Mononuclear cell (primary cell): Measurements from ENCODE around the gene FARSA. TPM values are rescaled to one million over a fixed set of nuclear protein-coding genes. Genes with fewer than 3 reads are reported as not detected.

Experiments
- H3K27me3 ChIP-seq: 2 replicates; pipeline ENCODE4 v1.6.0; 2011; ENCODE audit warnings: low read length, control low read depth; ENCODE audit not compliant: insufficient read depth
- H3K4me1 ChIP-seq: 2 replicates; pipeline ENCODE4 v1.5.1; 2011; ENCODE audit warnings: mild to moderate bottlenecking, low read length, control low read depth; ENCODE audit not compliant: insufficient read depth
- H3K4me3 ChIP-seq: 2 replicates; pipeline ENCODE4 v1.5.1; 2011; ENCODE audit warnings: mild to moderate bottlenecking, low read length, moderate library complexity
- H3K9me3 ChIP-seq: 2 replicates; pipeline ENCODE4 v1.5.1; 2011; ENCODE audit warnings: low read depth, mild to moderate bottlenecking, control low read depth, low read length
- total RNA-seq: library from RNA; depleted of rRNA; stranded (reverse); fragments of >200 nt; gene quantifications from one replicate; pipeline ENCODE4 v1.2.3, GENCODE V29; 2012

The FARSA gene
- total RNA-seq, 1 donor, result 12.2 TPM

DNA sequence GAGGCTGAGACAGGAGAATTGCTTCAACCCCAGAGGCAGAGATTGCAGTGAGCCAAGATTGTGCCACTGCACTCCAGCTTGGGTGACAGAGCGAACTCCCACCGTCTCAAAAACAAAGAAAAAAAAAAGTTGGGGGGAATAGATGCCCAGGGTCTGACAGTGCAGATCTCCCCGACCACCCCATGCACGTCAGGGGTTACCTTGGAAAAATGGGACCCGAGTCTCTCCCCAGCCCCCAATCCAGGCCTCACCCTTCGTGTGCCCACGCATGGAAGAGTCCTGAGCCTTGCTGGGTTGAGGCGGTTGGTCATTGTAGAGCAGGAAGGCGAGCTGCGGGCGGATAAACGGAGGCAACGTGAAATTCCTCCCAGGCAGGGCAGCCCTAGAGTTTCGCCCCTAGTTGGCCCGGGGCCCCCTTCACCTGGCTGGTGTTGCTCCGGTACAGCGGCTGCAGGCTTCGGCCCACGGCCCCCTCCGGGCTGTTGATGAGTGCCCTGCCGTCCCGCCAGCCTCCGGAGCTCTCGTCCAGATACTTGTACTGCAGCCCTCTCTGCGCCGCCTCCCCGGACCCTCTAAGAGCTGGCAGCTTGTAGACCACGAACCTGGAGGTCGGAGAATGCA, 52.9 kb downstream of the FARSA start:
- Histone ChIP-seq H3K4me1 (peaks cover 58% of the 10 kb centered on the region), H3K9me3 (no peaks in the 10 kb centered on the region), H3K27me3 (no peaks in the 10 kb centered on the region), H3K4me3 (peak overlapping the region; percentile 64)

DNA sequence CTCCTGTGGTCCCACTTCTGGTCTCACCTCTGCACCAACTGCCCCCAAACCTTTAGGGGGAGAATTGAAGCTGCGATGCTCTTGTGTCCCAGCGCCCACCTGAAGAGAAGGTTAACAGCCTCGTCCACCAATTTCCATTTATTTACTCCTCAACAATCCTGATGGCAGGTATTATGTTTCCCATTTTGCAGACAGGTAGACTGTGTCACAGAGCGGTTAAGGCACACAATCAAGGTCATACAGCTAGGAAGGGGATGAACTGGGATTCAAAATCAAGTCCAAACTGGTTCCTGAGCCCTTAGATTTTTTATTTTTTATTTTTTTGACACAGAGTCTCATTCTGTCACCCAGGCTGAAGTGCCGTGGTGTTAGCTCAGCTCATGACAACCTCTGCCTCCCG, 58.4 kb downstream of the FARSA start:
- H3K27me3 ChIP-seq, result no peaks in the 10 kb centered on the region
- no peaks in the 10 kb centered on the region for H3K9me3 ChIP-seq
- H3K4me1 ChIP-seq, result peaks cover 3% of the 10 kb centered on the region
- H3K4me3 ChIP-seq, result no peak overlapping the region

DNA sequence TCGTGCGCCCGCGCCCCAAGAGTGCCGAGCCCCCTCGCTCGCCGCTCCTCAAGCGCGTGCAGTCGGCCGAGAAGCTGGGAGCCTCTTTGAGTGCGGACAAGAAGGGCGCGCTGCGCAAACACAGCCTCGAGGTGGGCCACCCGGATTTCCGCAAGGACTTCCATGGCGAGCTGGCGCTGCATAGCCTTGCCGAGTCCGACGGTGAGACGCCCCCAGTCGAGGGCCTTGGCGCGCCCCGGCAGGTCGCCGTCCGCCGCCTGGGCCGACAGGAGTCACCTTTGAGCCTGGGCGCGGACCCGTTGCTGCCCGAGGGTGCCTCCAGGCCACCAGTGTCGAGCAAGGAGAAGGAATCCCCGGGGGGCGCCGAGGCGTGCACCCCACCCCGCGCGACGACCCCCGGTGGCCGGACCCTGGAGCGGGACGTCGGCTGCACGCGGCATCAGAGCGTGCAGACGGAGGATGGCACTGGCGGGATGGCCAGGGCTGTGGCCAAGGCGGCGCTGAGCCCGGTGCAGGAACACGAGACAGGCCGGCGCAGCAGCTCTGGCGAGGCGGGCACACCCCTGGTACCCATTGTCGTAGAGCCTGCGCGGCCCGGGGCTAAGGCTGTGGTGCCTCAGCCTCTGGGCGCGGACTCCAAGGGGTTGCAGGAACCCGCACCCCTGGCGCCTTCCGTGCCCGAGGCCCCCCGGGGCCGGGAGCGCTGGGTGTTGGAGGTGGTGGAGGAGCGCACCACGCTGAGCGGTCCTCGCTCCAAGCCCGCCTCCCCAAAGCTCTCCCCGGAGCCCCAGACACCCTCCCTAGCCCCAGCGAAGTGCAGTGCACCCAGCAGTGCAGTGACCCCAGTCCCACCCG, 59.4 kb downstream of the FARSA start:
- H3K9me3 ChIP-seq, result no peaks in the 10 kb centered on the region
- no peak overlapping the region for H3K4me3 ChIP-seq
- H3K4me1 ChIP-seq, result no peaks in the 10 kb centered on the region
- H3K27me3 ChIP-seq, result no peaks in the 10 kb centered on the region

DNA sequence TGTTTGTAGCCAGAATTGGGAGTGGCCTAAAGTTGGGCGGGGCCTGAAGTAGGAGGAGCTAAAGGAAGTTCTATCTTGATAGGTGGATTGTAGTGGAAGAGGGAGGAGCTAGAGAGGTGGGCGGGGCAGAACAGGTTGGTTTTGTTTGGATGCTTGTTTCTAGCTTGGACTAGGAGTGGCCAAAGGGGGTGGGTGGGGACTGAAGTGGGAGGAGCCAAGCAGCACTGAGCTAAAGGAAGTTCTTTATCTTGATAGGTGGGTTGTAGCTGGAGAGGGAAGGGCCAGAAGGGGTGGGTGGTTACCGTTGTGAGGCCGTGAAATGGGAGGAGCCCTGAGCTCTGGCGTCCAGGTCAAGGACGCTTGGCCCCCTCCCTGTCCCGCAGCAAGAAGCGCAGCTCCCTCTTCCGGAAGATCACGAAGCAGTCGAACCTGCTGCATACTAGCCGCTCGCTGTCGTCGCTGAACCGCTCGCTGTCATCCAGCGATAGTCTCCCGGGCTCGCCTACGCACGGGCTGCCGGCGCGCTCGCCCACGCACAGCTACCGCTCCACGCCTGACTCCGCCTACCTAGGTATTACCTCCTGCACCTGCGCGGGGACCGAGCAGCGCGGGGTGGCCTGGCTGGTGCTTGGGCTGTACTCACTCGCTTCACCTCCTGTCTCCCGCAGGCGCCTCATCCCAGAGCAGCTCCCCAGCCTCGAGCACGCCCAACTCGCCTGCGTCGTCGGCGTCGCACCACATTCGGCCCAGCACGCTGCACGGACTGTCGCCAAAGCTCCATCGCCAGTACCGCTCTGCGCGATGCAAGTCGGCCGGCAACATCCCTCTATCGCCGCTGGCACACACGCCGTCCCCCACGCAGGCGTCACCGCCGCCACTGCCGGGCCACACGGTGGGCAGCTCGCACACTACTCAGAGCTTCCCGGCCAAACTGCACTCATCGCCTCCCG, 60.3 kb downstream of the FARSA start:
- Histone ChIP-seq H3K9me3 (no peaks in the 10 kb centered on the region), H3K4me3 (no peak overlapping the region), H3K27me3 (no peaks in the 10 kb centered on the region), H3K4me1 (no peaks in the 10 kb centered on the region)

Other genes starting within 250 kb of the FARSA start
- not detected for gene GNG14, start 245.7 kb downstream of the FARSA start, total RNA-seq
- gene FBXW9, start 237.1 kb downstream of the FARSA start, total RNA-seq, result 2.0 TPM
- 20.3 TPM for gene TNPO2, start 209.8 kb downstream of the FARSA start, total RNA-seq
- gene TRIR, start 199.0 kb downstream of the FARSA start, total RNA-seq, result 194 TPM
- gene GET3, start 196.2 kb downstream of the FARSA start, total RNA-seq, result 28.7 TPM
- not detected for gene BEST2, start 181.9 kb downstream of the FARSA start, total RNA-seq
- 8.3 TPM for gene HOOK2, start 158.2 kb downstream of the FARSA start, total RNA-seq
- 5,180 TPM for gene JUNB, start 142.2 kb downstream of the FARSA start, total RNA-seq
- 55.5 TPM for gene PRDX2, start 131.9 kb downstream of the FARSA start, total RNA-seq
- not detected for gene THSD8, start 131.6 kb downstream of the FARSA start, total RNA-seq
- 1.4 TPM for gene RNASEH2A, start 127.1 kb downstream of the FARSA start, total RNA-seq
- gene RTBDN, start 99.1 kb downstream of the FARSA start, total RNA-seq, result 0.21 TPM
- gene MAST1, start 95.2 kb downstream of the FARSA start, total RNA-seq, result 0.52 TPM
- 17.2 TPM for gene DNASE2, start 52.3 kb downstream of the FARSA start, total RNA-seq
- not detected for gene KLF1, start 46.5 kb downstream of the FARSA start, total RNA-seq
- gene GCDH, start 42.6 kb downstream of the FARSA start, total RNA-seq, result 12.9 TPM
- gene SYCE2, start 14.4 kb downstream of the FARSA start, total RNA-seq, result 0.84 TPM
- 434 TPM for gene CALR, start 4.9 kb upstream of the FARSA start, total RNA-seq
- 48.8 TPM for gene RAD23A, start 12.2 kb upstream of the FARSA start, total RNA-seq
- gene GADD45GIP1, start 23.5 kb upstream of the FARSA start, total RNA-seq, result 5.2 TPM
- gene DAND5, start 35.9 kb upstream of the FARSA start, total RNA-seq, result not detected
- gene NFIX, start 61.8 kb upstream of the FARSA start, total RNA-seq, result 1.9 TPM
- 20.5 TPM for gene LYL1, start 169.1 kb upstream of the FARSA start, total RNA-seq
- gene TRMT1, start 183.0 kb upstream of the FARSA start, total RNA-seq, result 30.7 TPM
- gene NACC1, start 184.6 kb upstream of the FARSA start, total RNA-seq, result 16.0 TPM
- gene STX10, start 216.7 kb upstream of the FARSA start, total RNA-seq, result 71.7 TPM
- 222 TPM for gene IER2, start 216.7 kb upstream of the FARSA start, total RNA-seq